ENCODE measurements around the gene IGFBP5. TPM values are rescaled to one million over a fixed set of nuclear protein-coding genes. Genes with fewer than 3 reads are reported as not detected.

The IGFBP5 gene
- total and polyA plus RNA-seq, 2 donors (not counting 3 experiments of a cell fraction or from before 2014, with no cell fraction given), result 0.06 TPM; not detected in 1

DNA sequence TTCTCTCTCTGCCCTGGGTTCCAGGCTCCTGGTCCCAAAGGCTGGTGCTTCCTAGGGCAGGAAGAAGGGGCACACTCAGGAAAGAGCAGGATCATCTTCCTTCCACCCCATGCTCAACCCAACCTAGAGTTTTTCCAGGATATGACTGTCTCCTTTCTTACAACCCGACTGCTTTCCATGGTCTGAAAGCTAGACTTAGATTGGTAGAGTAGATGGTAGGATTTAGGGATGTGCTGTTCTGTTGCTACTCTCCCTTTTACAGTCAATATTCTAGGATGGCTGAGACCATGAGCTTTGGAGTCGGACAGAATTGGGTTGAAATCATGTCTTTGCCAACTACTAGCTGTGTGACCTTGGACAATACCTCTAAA is 45.9 kb upstream of the IGFBP5 start:
- Histone ChIP-seq H3K9me3 (replicated peaks; ENCODE audit: control insufficient read depth, insufficient read depth, low read length) (no peaks in the 10 kb centered on the region), H3K4me2 (ENCODE audit: insufficient read depth, low read length) (no peak overlapping the region), H2AFZ (ENCODE audit: low read depth, low read length) (no peak overlapping the region), H3K4me3 (replicated peaks in 1 of 3; ENCODE audit: insufficient read depth in 1 of 3, low read depth in 1 of 3, low read length in 3 of 3) (no peak overlapping the region), H4K20me1 (replicated peaks; ENCODE audit: control insufficient read depth, extremely low read depth, insufficient read depth, low read length) (no peaks in the 10 kb centered on the region), H3K36me3 (ENCODE audit: control insufficient read depth in 2 of 2, extremely low read depth in 1 of 2, insufficient read depth in 2 of 2, low read length in 2 of 2) (no peaks in the 10 kb centered on the region), H3K27ac (ENCODE audit: insufficient read depth, low read depth, low read length) (no peak overlapping the region), H3K4me1 (ENCODE audit: control insufficient read depth, extremely low read depth, insufficient read depth, low read length) (no peaks in the 10 kb centered on the region), H3K9ac (replicated peaks; ENCODE audit: extremely low read depth, insufficient read depth, low read length) (no peak overlapping the region), H3K9me1 (replicated peaks; ENCODE audit: control insufficient read depth, extremely low read depth, insufficient read depth, low read length) (no peaks in the 10 kb centered on the region), H3K79me2 (ENCODE audit: control insufficient read depth, insufficient read depth, low read length) (no peaks in the 10 kb centered on the region), H3K27me3 (ENCODE audit: control insufficient read depth in 2 of 2, insufficient read depth in 2 of 2, low read length in 2 of 2) (no peaks in the 10 kb centered on the region)
- ChIA-PET POLR2A (no interaction called here), CTCF (no interaction called here)
- TF ChIP-seq GATA2 (IDR thresholded peaks at IDR 0.05; ENCODE audit: insufficient read depth, insufficient read length, low read depth, low read length), result no peak
- TF ChIP-seq MYC (IDR thresholded peaks at IDR 0.05; ENCODE audit: low read depth, low read length), result no peak
- no peak for TF ChIP-seq JUN (IDR thresholded peaks at IDR 0.05; ENCODE audit: borderline replicate concordance, insufficient read depth, insufficient read length, low read depth)
- TF ChIP-seq, protein P1, sequence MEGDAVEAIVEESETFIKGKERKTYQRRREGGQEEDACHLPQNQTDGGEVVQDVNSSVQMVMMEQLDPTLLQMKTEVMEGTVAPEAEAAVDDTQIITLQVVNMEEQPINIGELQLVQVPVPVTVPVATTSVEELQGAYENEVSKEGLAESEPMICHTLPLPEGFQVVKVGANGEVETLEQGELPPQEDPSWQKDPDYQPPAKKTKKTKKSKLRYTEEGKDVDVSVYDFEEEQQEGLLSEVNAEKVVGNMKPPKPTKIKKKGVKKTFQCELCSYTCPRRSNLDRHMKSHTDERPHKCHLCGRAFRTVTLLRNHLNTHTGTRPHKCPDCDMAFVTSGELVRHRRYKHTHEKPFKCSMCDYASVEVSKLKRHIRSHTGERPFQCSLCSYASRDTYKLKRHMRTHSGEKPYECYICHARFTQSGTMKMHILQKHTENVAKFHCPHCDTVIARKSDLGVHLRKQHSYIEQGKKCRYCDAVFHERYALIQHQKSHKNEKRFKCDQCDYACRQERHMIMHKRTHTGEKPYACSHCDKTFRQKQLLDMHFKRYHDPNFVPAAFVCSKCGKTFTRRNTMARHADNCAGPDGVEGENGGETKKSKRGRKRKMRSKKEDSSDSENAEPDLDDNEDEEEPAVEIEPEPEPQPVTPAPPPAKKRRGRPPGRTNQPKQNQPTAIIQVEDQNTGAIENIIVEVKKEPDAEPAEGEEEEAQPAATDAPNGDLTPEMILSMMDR (IDR thresholded peaks at IDR 0.05; ENCODE audit: extremely low read depth in 1 of 2, insufficient read depth in 1 of 2, low read depth in 1 of 2, low read length in 2 of 2), result no peak
- no peak for TF ChIP-seq FOS (IDR thresholded peaks at IDR 0.05; ENCODE audit: borderline replicate concordance, insufficient read depth, low read length)
- no peak for TF ChIP-seq POLR2A (IDR thresholded peaks at IDR 0.05; ENCODE audit: low read depth, low read length)
- no peak for TF ChIP-seq POLR2AphosphoS5 (IDR thresholded peaks at IDR 0.05; ENCODE audit: insufficient read depth, low read depth, low read length)
- dilution Hi-C loops (cut with MboI; ENCODE audit: extremely low pct_ligation_motif_present, low sequenced_read_pairs), result no loop called here
- intact Hi-C loops (cut with micrococcal nuclease), result no loop called here
- BruUV-seq (replicated peaks), result no TSS peak
- FAIRE-seq (no peak), DNase-seq (ENCODE audit: low read depth, low spot score) (no peak)
